Activated T-helper 1 cell treated with anti-CD3 and anti-CD28 coated beads, Interleukin-2, amount 50 U/mL, for 16 hours (primary cell): Measurements from ENCODE around the gene MAP1LC3B2.

Experiments used
- DNase-seq, 2 donors: peaks; one replicate each; pipeline ENCODE4 v3.0.0-alpha.2; 2020; ENCODE audit warnings: low read depth in 1 of 2, low spot score in 1 of 2

MAP1LC3B2 gene

GRCh38 chr12:116610971-116611541, 51.9 kb downstream of the MAP1LC3B2 start:
- DNase-seq, result no peak

DNA sequence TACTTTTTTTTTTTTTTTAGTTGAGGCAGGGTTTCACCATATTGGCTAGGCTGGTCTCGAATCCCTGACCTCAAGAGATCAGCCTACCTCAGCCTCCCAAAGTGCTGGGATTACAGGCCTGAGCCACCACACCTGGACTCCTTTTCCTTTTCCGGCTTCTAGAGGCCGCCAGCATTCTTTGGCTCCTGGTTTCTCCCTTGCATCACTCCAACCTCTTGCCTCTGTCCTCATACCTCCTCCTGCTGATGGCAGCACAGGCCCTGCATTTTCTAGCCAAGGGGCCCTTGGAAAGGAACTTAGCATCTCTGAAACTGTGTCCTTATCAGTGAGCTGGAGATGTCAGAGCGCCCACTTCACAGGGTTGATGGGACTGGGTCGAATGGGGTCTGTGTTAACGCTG, 53.3 kb downstream of the MAP1LC3B2 start:
- DNase-seq, result no peak

DNA sequence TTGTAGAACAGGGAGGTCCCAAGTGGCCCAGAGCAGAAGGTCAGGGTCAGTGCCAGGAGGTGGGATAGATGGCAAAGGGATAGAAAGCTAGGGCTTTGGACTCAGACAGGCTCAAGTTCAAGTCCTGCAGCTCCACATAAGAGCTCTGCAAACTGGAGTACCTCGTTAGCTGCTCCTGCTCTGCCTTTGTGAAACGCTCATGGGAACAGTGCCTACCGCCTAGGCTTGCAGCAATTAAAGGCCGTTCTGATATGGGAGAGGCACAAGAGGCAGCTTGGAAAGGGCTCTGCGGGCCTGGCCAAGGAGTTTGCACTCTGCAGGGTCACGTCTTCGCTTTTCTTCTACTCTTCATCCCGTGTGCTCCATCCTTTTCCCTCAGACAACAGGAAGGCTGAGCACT, 54.1 kb downstream of the MAP1LC3B2 start:
- no peak for DNase-seq

GRCh38 chr12:116614194-116614915, 55.2 kb downstream of the MAP1LC3B2 start:
- DNase-seq, result no peak

GRCh38 chr12:116615141-116615861, 56.1 kb downstream of the MAP1LC3B2 start:
- DNase-seq, result no peak

- DNase-seq, result no peak
Measured at GRCh38 chr12:116616536-116617248, 57.5 kb downstream of the MAP1LC3B2 start.

DNA sequence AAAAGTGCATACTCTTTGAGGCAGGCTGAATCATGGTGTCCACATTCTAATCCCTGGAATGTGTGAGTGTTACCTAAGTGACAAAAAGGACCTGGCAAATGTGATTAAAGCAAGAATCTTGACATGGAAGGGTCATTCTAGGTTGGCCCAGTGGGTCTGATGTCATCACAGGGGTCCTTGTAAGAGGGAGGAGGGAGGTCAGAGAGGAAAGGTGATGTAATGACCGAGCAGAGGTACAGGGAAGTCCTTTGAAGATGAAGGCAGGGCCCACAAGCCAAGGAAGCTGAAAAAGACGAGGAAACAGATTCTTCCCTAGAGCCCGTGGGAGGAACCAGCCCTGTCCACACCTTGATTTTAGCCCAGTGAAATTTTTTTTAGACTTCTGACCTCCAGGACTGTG, 60.1 kb downstream of the MAP1LC3B2 start:
- DNase-seq, result no peak

DNA sequence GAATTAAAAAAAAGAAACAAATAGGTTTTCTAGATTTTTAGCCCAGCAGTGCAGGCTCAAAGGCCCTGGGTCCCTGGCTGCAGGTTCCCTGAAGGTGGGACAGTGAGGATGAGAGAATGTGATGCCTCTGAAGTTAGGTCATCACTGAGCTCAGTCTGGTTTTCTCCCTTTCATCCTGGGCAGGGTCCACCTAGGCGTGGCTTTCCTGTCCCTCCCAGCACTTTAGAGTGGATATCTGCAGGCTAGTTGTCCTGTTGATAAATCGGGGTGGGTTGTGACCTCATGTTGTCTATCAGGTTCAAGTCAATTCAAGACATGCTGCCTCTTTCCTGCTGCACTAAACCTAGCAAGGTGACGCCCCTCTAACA, 60.9 kb downstream of the MAP1LC3B2 start:
- no peak for DNase-seq

GRCh38 chr12:116620492-116621191, 61.5 kb downstream of the MAP1LC3B2 start:
- no peak for DNase-seq

GRCh38 chr12:116621194-116621593, 62.0 kb downstream of the MAP1LC3B2 start:
- DNase-seq, result no peak

DNA sequence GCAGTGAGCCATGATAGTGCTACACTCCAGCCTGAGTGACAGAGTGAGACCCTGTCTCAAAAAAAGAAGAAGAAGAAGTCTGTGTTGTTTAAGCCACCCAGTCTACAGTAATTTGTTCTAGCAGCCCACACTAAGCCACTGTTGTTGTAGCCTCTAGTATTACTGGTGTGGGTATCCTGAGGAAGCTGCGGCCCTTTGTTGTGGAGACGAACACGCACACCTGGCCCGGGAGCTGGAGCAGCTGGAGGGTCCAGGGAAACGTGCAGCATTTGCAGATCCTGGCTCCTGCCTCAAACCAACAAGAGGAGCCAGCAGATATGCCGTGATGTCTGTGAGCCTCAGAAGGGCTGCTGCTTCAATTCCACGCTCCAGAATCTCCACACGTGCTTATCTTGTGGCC, 65.3 kb downstream of the MAP1LC3B2 start:
- DNase-seq, result no peak

- no peak for DNase-seq
Measured at GRCh38 chr12:116626153-116626552, 67.0 kb downstream of the MAP1LC3B2 start.
